Liver (tissue), 9 donors: ENCODE measurements around the gene LPIN3. TPM values are rescaled to one million over a fixed set of nuclear protein-coding genes. Genes with fewer than 3 reads are reported as not detected.

Experiments used
- DNase-seq: peaks from one replicate; pipeline ENCODE4 v3.0.0-alpha.2; 2017; ENCODE audit warnings: low spot score
- H3K27ac ChIP-seq, 2 donors: one replicate each; pipeline ENCODE4 v1.7.0; 2013; ENCODE audit warnings: inconsistent platforms in 2 of 2, low read length in 2 of 2, control low read depth in 1 of 2, low read depth in 1 of 2, mild to moderate bottlenecking in 1 of 2
- H3K27me3 ChIP-seq, 4 donors: one replicate each; pipeline versions ENCODE4 v1.6.1 to v1.7.0; 2013; ENCODE audit warnings: low read length in 3 of 4, inconsistent platforms in 1 of 4, mild to moderate bottlenecking in 1 of 4, moderate library complexity in 1 of 4; ENCODE audit not compliant: control insufficient read depth in 4 of 4, insufficient read depth in 4 of 4
- H3K36me3 ChIP-seq, 4 donors: one replicate each; pipeline versions ENCODE4 v1.6.1 to v1.7.0; 2013; ENCODE audit warnings: low read length in 3 of 4, mild to moderate bottlenecking in 3 of 4, low read depth in 1 of 4, moderate library complexity in 1 of 4; ENCODE audit not compliant: control insufficient read depth in 4 of 4, insufficient read depth in 3 of 4
- H3K4me1 ChIP-seq, 4 donors: one replicate each; pipeline versions ENCODE4 v1.6.1 to v1.7.0; 2013; ENCODE audit warnings: low read length in 3 of 4, mild to moderate bottlenecking in 3 of 4, moderate library complexity in 1 of 4; ENCODE audit not compliant: control insufficient read depth in 4 of 4, insufficient read depth in 4 of 4
- H3K4me3 ChIP-seq, 3 donors: one replicate each; pipeline versions ENCODE4 v1.6.1 to v1.7.0; 2013; ENCODE audit warnings: low read length in 3 of 3, control low read depth in 1 of 3, low read depth in 1 of 3, mild to moderate bottlenecking in 1 of 3
- H3K9ac ChIP-seq, 2 donors: one replicate each; pipeline ENCODE4 v1.7.0; 2013; ENCODE audit warnings: low read length in 2 of 2, mild to moderate bottlenecking in 2 of 2, moderate library complexity in 2 of 2, control low read depth in 1 of 2, low read depth in 1 of 2
- H3K9me3 ChIP-seq, 4 donors: one replicate each; pipeline versions ENCODE4 v1.6.1 to v1.7.0; 2013; ENCODE audit warnings: low read length in 3 of 4; ENCODE audit not compliant: control insufficient read depth in 4 of 4
- FOXA1 ChIP-seq: IDR thresholded peaks from 2 replicates; pipeline ENCODE4 v1.6.1; 2016; ENCODE audit warnings: antibody characterized with exemption
- FOXA2 ChIP-seq: IDR thresholded peaks from 2 replicates; pipeline ENCODE4 v1.6.1; 2016; ENCODE audit warnings: antibody characterized with exemption
- HNF4A ChIP-seq, 2 donors: conservative IDR thresholded peaks; 2 replicates each; pipeline ENCODE4 v1.6.1; 2016; ENCODE audit warnings: antibody characterized with exemption in 2 of 2, mild to moderate bottlenecking in 2 of 2
- NR2F2 ChIP-seq: IDR thresholded peaks from 2 replicates; pipeline ENCODE4 v1.6.1; 2016; ENCODE audit warnings: antibody characterized with exemption
- RAD21 ChIP-seq, 2 donors: IDR thresholded peaks; 2 replicates each; pipeline ENCODE4 v1.6.1; 2016; ENCODE audit warnings: antibody characterized with exemption in 2 of 2, mild to moderate bottlenecking in 2 of 2
- RXRA ChIP-seq, 2 donors: IDR thresholded peaks; 2 replicates each; pipeline ENCODE4 v1.6.1; 2017 to 2018; ENCODE audit warnings: antibody characterized with exemption in 2 of 2, mild to moderate bottlenecking in 1 of 2
- SP1 ChIP-seq: IDR thresholded peaks from 2 replicates; pipeline ENCODE4 v1.6.1; 2018; ENCODE audit warnings: antibody characterized with exemption, mild to moderate bottlenecking
- YY1 ChIP-seq: IDR thresholded peaks from 2 replicates; pipeline ENCODE4 v1.6.1; 2016; ENCODE audit warnings: antibody characterized with exemption, mild to moderate bottlenecking
- WGBS: extraction: QIAGEN DNeasy Blood & Tissue Kit; methylation state at CpG from one replicate; pipeline ENCODE4 v1.1.7; 2013; 5-methylcytosine and 5-hydroxymethylcytosine counted together
- polyA plus RNA-seq, 2 donors: library from polyadenylated mRNA; stranded (reverse) in 1 of 2; unstranded in 1 of 2; fragments of 200-250 nt in 1 of 2; fragments of >200 nt in 1 of 2; fragmentation: Nextera tagmentation in 1 of 2; extraction: Ambion mirVana in 1 of 2; gene quantifications; one replicate each; pipeline versions ENCODE4 v1.2.1 to v1.2.3, GENCODE V29; 2013 to 2015
- total RNA-seq, 2 donors: library from RNA; depleted of rRNA; stranded (reverse); fragments of >200 nt; gene quantifications; one replicate each; pipeline ENCODE4 v1.2.3, GENCODE V29; 2014
- TF ChIP-seq, protein P1 (sequence below): fragments of 150-350 bp; IDR thresholded peaks from 2 replicates; pipeline ENCODE4 v1.5.1; 2017; ENCODE audit warnings: improper control_type of control experiment, low read depth, low read length; ENCODE audit not compliant: missing input control
- TF ChIP-seq, protein P2 (sequence below): IDR thresholded peaks from 2 replicates; pipeline ENCODE4 v1.6.1; 2016; ENCODE audit warnings: antibody characterized with exemption, mild to moderate bottlenecking
- TF ChIP-seq, protein P3 (sequence below): IDR thresholded peaks from 2 replicates; pipeline ENCODE4 v1.6.1; 2016; ENCODE audit warnings: antibody characterized with exemption
- donor health status: healthy.
- donor health status: healthy.
- donor health status: healthy.
- donor health status: healthy.
- donor health status: healthy.

LPIN3 gene
- total and polyA plus RNA-seq, 4 donors = 1.5 to 32.4 (median 13.4) TPM

DNA sequence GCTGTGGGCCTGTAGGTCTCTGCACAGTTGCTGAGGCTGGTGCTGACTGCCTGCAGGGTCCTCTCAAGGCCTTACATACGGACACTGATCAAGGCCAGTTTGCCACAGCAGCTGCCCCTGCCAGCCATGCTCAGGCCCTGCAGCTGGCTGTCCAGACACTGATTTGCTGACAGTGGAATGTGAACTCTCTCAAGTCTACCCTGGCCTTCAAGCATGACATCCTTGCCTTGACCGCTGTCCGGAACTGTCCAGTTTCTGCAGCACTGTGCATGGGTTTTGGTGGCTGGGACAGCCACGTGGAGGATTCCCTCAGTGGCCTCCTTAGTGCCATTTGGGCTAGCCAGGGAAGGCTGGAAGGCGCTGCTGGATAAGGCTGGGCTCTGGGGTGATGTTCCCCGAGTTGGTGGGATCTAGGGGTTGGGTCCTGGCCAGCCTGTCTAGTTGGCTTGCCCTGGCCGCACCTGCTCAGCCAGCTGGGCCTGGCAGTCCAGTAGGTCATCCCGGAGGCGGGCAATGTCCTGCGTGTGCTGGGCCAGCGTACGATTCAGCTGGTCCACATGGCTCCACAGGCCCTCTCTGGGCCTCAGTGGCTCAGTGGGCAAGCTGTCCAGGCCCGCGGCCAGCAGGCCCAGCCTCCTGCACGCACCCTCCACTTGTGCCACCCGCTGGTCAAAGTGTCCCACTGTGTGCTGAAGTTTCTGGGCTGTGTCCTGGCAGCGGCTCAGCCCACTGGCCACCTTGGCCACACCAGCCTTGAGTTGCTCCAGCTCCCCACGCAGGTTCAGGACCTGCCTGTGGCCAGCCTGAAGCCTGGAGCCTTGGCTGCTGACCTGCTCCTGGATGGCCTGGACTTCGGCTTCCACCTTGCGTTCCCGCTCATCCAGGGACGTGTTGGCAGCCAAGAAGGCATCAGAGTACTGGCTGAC, 20.5 kb downstream of the LPIN3 start:
- Histone ChIP-seq H3K27ac (no peak overlapping the region), H3K4me1 (peaks cover 7 to 18% (median 14%) of the 10 kb centered on the region in 4 donors), H3K9ac (no peak overlapping the region), H3K36me3 (peaks cover 0 to 11% (median 2%) of the 10 kb centered on the region in 4 donors), H3K4me3 (no peak overlapping the region), H3K9me3 (no peaks in the 10 kb centered on the region), H3K27me3 (peaks cover 0 to 11% (median 3%) of the 10 kb centered on the region in 4 donors)
- WGBS = 87% methylated on average over 22 of the region's 22 CpGs
- no peak for DNase-seq
- no peak for TF ChIP-seq RAD21 (IDR thresholded peaks at IDR 0.05)

DNA sequence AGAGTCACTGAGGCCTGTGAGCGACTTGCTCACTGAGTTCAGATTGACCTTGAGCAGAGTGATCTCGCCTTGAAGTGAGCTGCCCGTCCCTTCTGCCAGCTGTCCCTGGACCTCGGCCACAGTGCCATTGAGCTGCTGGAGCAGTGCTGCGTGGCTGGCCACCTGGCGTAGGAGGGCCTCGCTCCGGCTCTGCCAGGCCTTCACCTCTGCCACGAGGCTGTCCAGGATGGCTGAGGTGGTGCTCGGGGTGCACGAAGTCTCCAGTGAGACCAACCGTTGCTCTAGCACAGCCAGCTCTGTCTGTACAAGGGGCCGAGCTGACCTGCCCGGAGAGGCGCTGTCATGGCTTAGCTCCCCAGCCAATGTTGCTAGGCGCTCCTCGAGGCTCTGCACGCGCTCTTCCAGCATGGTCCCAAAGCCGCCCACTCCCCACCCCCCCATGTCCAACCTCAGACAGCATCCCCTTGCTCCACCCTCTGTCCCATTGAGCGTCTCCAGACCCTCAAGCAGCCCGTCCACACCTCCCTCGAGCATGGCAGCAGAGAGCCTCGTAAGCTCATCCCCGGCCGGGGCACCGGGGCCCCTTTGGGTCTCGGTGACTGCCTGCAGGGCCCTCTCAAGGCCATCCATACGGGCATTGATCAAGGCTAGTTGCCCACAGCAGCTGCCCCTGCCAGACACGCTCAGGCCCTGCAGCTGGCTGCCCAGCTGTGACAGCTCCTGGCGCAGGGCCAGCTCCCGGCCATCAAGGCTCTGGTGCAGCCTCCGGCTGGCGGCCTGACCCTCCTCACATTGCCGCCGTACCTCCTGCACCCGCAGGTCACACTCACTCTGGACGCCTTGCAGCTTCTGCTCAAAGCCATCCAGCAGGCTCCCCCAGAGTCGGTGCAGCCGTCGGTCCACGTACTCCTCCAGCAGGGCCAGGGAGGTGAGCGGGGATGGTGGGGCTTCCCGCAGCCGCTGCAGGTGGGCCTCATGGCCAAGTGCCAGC, 21.4 kb downstream of the LPIN3 start:
- Histone ChIP-seq H3K9me3 (no peaks in the 10 kb centered on the region), H3K4me1 (peaks cover 9 to 24% (median 16%) of the 10 kb centered on the region in 4 donors), H3K36me3 (peaks cover 0 to 3% (median 2%) of the 10 kb centered on the region in 4 donors), H3K4me3 (no peak overlapping the region), H3K27ac (no peak overlapping the region), H3K27me3 (peaks cover 0 to 14% (median 4%) of the 10 kb centered on the region in 4 donors), H3K9ac (no peak overlapping the region)
- TF ChIP-seq YY1 (no peak), RAD21 (IDR thresholded peaks at IDR 0.05) (no peak), HNF4A (conservative IDR thresholded peaks at IDR 0.05) (no peak), FOXA2 (no peak), SP1 (no peak), RXRA (IDR thresholded peaks at IDR 0.05) (no peak), NR2F2 (no peak), FOXA1 (no peak)
- TF ChIP-seq, protein P1, sequence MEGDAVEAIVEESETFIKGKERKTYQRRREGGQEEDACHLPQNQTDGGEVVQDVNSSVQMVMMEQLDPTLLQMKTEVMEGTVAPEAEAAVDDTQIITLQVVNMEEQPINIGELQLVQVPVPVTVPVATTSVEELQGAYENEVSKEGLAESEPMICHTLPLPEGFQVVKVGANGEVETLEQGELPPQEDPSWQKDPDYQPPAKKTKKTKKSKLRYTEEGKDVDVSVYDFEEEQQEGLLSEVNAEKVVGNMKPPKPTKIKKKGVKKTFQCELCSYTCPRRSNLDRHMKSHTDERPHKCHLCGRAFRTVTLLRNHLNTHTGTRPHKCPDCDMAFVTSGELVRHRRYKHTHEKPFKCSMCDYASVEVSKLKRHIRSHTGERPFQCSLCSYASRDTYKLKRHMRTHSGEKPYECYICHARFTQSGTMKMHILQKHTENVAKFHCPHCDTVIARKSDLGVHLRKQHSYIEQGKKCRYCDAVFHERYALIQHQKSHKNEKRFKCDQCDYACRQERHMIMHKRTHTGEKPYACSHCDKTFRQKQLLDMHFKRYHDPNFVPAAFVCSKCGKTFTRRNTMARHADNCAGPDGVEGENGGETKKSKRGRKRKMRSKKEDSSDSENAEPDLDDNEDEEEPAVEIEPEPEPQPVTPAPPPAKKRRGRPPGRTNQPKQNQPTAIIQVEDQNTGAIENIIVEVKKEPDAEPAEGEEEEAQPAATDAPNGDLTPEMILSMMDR = no peak
- TF ChIP-seq, protein P2, sequence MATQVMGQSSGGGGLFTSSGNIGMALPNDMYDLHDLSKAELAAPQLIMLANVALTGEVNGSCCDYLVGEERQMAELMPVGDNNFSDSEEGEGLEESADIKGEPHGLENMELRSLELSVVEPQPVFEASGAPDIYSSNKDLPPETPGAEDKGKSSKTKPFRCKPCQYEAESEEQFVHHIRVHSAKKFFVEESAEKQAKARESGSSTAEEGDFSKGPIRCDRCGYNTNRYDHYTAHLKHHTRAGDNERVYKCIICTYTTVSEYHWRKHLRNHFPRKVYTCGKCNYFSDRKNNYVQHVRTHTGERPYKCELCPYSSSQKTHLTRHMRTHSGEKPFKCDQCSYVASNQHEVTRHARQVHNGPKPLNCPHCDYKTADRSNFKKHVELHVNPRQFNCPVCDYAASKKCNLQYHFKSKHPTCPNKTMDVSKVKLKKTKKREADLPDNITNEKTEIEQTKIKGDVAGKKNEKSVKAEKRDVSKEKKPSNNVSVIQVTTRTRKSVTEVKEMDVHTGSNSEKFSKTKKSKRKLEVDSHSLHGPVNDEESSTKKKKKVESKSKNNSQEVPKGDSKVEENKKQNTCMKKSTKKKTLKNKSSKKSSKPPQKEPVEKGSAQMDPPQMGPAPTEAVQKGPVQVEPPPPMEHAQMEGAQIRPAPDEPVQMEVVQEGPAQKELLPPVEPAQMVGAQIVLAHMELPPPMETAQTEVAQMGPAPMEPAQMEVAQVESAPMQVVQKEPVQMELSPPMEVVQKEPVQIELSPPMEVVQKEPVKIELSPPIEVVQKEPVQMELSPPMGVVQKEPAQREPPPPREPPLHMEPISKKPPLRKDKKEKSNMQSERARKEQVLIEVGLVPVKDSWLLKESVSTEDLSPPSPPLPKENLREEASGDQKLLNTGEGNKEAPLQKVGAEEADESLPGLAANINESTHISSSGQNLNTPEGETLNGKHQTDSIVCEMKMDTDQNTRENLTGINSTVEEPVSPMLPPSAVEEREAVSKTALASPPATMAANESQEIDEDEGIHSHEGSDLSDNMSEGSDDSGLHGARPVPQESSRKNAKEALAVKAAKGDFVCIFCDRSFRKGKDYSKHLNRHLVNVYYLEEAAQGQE = no peak
- TF ChIP-seq, protein P3, sequence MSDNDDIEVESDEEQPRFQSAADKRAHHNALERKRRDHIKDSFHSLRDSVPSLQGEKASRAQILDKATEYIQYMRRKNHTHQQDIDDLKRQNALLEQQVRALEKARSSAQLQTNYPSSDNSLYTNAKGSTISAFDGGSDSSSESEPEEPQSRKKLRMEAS = no peak
- 84% methylated on average over 45 of the region's 45 CpGs for WGBS
- no peak for DNase-seq
